ENCODE data around the gene PKHD1.

The PKHD1 gene

GRCh38 chr6:51614725-51615124 lies 472.7 kb downstream of the PKHD1 start:
- TF ChIP-seq, protein P1, sequence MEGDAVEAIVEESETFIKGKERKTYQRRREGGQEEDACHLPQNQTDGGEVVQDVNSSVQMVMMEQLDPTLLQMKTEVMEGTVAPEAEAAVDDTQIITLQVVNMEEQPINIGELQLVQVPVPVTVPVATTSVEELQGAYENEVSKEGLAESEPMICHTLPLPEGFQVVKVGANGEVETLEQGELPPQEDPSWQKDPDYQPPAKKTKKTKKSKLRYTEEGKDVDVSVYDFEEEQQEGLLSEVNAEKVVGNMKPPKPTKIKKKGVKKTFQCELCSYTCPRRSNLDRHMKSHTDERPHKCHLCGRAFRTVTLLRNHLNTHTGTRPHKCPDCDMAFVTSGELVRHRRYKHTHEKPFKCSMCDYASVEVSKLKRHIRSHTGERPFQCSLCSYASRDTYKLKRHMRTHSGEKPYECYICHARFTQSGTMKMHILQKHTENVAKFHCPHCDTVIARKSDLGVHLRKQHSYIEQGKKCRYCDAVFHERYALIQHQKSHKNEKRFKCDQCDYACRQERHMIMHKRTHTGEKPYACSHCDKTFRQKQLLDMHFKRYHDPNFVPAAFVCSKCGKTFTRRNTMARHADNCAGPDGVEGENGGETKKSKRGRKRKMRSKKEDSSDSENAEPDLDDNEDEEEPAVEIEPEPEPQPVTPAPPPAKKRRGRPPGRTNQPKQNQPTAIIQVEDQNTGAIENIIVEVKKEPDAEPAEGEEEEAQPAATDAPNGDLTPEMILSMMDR (IDR thresholded peaks at IDR 0.05; ENCODE audit: low read depth, low read length, missing control alignments): no peak
- DNase-seq (ENCODE audit: extremely low read depth, low read depth): no peak
- no peak overlapping the region for H3K4me3 ChIP-seq (replicated peaks; ENCODE audit: low read depth, low read length)

- DNase-seq (ENCODE audit: extremely low read depth, low read depth): no peak
- H3K4me3 ChIP-seq (replicated peaks; ENCODE audit: low read depth, low read length): no peak overlapping the region
- TF ChIP-seq, protein P1 (IDR thresholded peaks at IDR 0.05; ENCODE audit: low read depth, low read length, missing control alignments): no peak
Measured at GRCh38 chr6:51613558-51613957, 473.9 kb downstream of the PKHD1 start.

- TF ChIP-seq, protein P1 (IDR thresholded peaks at IDR 0.05; ENCODE audit: low read depth, low read length, missing control alignments): no peak
- DNase-seq (ENCODE audit: extremely low read depth, low read depth): no peak
- H3K4me3 ChIP-seq (replicated peaks; ENCODE audit: low read depth, low read length): no peak overlapping the region
Measured at GRCh38 chr6:51608932-51609331, 478.5 kb downstream of the PKHD1 start.

GRCh38 chr6:51608383-51608782 lies 479.0 kb downstream of the PKHD1 start:
- TF ChIP-seq, protein P1 (IDR thresholded peaks at IDR 0.05; ENCODE audit: low read depth, low read length, missing control alignments): no peak
- no peak overlapping the region for H3K4me3 ChIP-seq (replicated peaks; ENCODE audit: low read depth, low read length)
- DNase-seq (ENCODE audit: extremely low read depth, low read depth): no peak

DNA sequence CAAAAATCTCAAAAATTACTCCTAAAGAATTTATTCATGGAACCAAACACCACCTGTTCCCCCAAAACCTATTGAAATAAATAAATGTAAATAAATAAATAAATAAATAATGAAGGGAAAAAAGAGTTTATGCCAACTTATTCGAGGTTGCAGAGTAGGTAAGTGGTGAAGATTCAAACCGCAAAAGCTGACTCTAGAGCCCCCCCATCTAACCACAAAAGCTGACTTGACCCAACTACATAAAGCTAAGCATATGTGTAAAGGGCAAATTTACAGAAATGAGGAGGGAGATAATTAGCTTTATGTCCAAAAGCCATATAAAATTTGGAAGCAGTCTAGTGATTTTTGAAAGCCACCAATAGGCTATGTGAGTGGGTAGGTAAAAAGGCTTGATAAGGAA lies 486.9 kb downstream of the PKHD1 start:
- no peak for DNase-seq (ENCODE audit: extremely low read depth, low read depth)
- no peak overlapping the region for H3K4me3 ChIP-seq (replicated peaks; ENCODE audit: low read depth, low read length)
- TF ChIP-seq, protein P1 (IDR thresholded peaks at IDR 0.05; ENCODE audit: low read depth, low read length, missing control alignments): no peak

- TF ChIP-seq, protein P1 (IDR thresholded peaks at IDR 0.05; ENCODE audit: low read depth, low read length, missing control alignments): no peak
- no peak overlapping the region for H3K4me3 ChIP-seq (replicated peaks; ENCODE audit: low read depth, low read length)
- DNase-seq (ENCODE audit: extremely low read depth, low read depth): no peak
Measured at GRCh38 chr6:51598171-51598570, 489.2 kb downstream of the PKHD1 start.

GRCh38 chr6:51594981-51595380 lies 492.4 kb downstream of the PKHD1 start:
- DNase-seq (ENCODE audit: extremely low read depth, low read depth): no peak
- TF ChIP-seq, protein P1 (IDR thresholded peaks at IDR 0.05; ENCODE audit: low read depth, low read length, missing control alignments): no peak
- H3K4me3 ChIP-seq (replicated peaks; ENCODE audit: low read depth, low read length): no peak overlapping the region

All from HFF-Myc (cell line).